Osteocyte (in vitro differentiated cells): ENCODE results near the gene AKAP13. TPM values are rescaled to one million over a fixed set of nuclear protein-coding genes. Genes with fewer than 3 reads are reported as not detected.

Experiments used
- DNase-seq: peaks from one replicate; pipeline ENCODE4 v3.0.0; 2021; ENCODE audit warnings: mixed read lengths; ENCODE audit not compliant: unreplicated experiment; ENCODE audit errors: extremely low spot score
- H3K27ac Mint-ChIP-seq: one replicate; pipeline ENCODE4 v1.8.0; 2021; ENCODE audit warnings: mild to moderate bottlenecking, mixed read lengths; ENCODE audit not compliant: unreplicated experiment
- H3K27me3 Mint-ChIP-seq: one replicate; pipeline ENCODE4 v1.8.0; 2021; ENCODE audit warnings: mixed read lengths; ENCODE audit not compliant: unreplicated experiment
- H3K36me3 Mint-ChIP-seq: one replicate; pipeline ENCODE4 v1.8.0; 2021; ENCODE audit warnings: mixed read lengths; ENCODE audit not compliant: unreplicated experiment
- H3K4me1 Mint-ChIP-seq: one replicate; pipeline ENCODE4 v1.8.0; 2021; ENCODE audit warnings: mixed read lengths; ENCODE audit not compliant: unreplicated experiment
- H3K4me3 Mint-ChIP-seq: one replicate; pipeline ENCODE4 v1.8.0; 2021; ENCODE audit warnings: mild to moderate bottlenecking, moderate library complexity, mixed read lengths; ENCODE audit not compliant: unreplicated experiment
- H3K9me3 Mint-ChIP-seq: one replicate; pipeline ENCODE4 v1.8.0; 2021; ENCODE audit warnings: mixed read lengths; ENCODE audit not compliant: unreplicated experiment
- CTCF ChIP-seq: fragments of 200-600 bp; sonication (generic); IDR thresholded peaks from 2 replicates; pipeline ENCODE4 v1.5.0; 2021; ENCODE audit warnings: antibody characterized with exemption, mild to moderate bottlenecking, moderate library complexity
- total RNA-seq: library from RNA; stranded (reverse); gene quantifications from 2 replicates; pipeline ENCODE4 v1.2.1, GENCODE V29; 2021

The AKAP13 gene
- total RNA-seq, 1 donor from 2014 or later = 146 TPM

GRCh38 chr15:85778107-85778776, 397.8 kb downstream of the AKAP13 start:
- no peak for TF ChIP-seq CTCF
- Mint-ChIP-seq H3K27ac (no peak overlapping the region), H3K27me3 (no peaks in the 10 kb centered on the region), H3K9me3 (no peaks in the 10 kb centered on the region), H3K4me1 (peaks cover 8% of the 10 kb centered on the region), H3K36me3 (no peaks in the 10 kb centered on the region), H3K4me3 (no peak overlapping the region)
- no peak for DNase-seq

GRCh38 chr15:85779249-85779648, 398.8 kb downstream of the AKAP13 start:
- no peak for TF ChIP-seq CTCF
- Mint-ChIP-seq H3K9me3 (no peaks in the 10 kb centered on the region), H3K36me3 (no peaks in the 10 kb centered on the region), H3K27me3 (no peaks in the 10 kb centered on the region), H3K4me3 (no peak overlapping the region), H3K27ac (no peak overlapping the region), H3K4me1 (peaks cover 8% of the 10 kb centered on the region)
- DNase-seq = no peak

DNA sequence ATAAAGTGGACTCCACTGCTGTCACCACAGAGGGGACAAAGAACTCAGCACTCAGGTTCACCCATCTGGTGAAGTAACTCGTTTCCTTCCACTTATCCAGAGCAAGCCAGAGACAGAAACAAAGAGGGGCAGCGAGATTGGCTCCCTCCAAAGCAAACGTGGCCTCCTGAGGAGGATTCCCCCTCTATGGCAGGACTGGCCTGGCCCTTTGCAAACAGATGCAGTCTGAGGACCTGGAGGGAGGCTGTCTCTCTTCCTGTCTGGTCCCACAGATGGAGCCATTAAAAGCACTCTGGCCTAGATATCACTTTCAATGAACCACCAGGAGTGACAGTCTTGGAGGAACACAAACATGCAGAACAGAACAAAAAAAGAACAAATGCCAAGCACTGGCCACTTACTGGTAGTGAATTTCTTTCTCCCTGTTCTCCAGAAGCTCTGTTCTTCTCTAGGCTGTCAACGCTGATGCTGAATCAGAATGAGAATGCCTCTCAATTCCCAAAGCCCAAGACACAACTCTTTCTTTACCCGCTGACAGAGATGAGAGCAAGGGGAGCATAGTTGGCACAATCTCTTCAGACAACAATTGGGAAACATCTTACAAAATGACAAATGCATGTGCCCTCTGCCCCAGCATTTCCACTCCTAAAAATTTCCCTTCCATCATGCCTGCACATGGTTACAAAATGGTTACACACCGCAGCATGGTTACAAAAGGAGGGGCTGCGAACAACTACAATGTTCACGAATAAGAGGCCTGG, 400.0 kb downstream of the AKAP13 start:
- TF ChIP-seq CTCF = no peak
- Mint-ChIP-seq H3K4me3 (no peak overlapping the region), H3K4me1 (peaks cover 11% of the 10 kb centered on the region), H3K27ac (no peak overlapping the region), H3K36me3 (no peaks in the 10 kb centered on the region), H3K9me3 (no peaks in the 10 kb centered on the region), H3K27me3 (no peaks in the 10 kb centered on the region)
- no peak for DNase-seq

- Mint-ChIP-seq H3K36me3 (no peaks in the 10 kb centered on the region), H3K27me3 (no peaks in the 10 kb centered on the region), H3K4me1 (peaks cover 18% of the 10 kb centered on the region), H3K9me3 (no peaks in the 10 kb centered on the region), H3K4me3 (no peak overlapping the region), H3K27ac (no peak overlapping the region)
- DNase-seq = no peak
- no peak for TF ChIP-seq CTCF
Observed at GRCh38 chr15:85781099-85781498, 400.7 kb downstream of the AKAP13 start.

DNA sequence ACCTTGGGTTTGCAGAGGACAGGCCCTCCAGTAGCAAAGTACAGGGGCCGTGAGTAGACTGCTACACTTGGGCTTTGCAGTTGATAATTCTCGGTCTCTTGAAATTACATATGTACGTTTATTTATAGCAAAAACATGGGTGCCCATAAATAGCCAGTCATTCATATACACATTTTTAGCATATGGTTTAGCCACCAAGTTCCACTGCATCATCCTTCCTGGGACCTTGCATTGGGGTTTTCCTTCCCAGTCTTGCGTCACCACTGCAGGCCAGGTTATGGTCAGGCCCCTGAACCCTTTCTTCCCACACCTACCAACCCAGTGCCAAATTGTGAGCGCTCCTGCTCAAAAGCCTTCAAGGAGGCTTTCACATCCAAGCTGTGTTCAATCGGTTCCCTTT, 401.7 kb downstream of the AKAP13 start:
- H3K27me3 Mint-ChIP-seq = no peaks in the 10 kb centered on the region
- H3K27ac Mint-ChIP-seq = no peak overlapping the region
- H3K4me1 Mint-ChIP-seq = peaks cover 26% of the 10 kb centered on the region
- no peak for TF ChIP-seq CTCF
- H3K36me3 Mint-ChIP-seq = no peaks in the 10 kb centered on the region
- no peak overlapping the region for H3K4me3 Mint-ChIP-seq
- no peaks in the 10 kb centered on the region for H3K9me3 Mint-ChIP-seq
- DNase-seq = no peak
